Stimulated activated CD4-positive, alpha-beta T cell treated with anti-CD3 and anti-CD28 coated beads, Interleukin-12 subunit alpha, Interleukin-12 subunit beta, amount 100 ng/mL, for 4 hours (primary cell): ENCODE data around the gene REL.
"Not testable (repeated sequence)": the region's sequence is repeated elsewhere in the genome, so short reads cannot be mapped to it uniquely, and the experiment has no call there.

Source experiments
- DNase-seq: peaks from one replicate; pipeline ENCODE4 v3.0.0-alpha.2; 2020

The REL gene

DNA sequence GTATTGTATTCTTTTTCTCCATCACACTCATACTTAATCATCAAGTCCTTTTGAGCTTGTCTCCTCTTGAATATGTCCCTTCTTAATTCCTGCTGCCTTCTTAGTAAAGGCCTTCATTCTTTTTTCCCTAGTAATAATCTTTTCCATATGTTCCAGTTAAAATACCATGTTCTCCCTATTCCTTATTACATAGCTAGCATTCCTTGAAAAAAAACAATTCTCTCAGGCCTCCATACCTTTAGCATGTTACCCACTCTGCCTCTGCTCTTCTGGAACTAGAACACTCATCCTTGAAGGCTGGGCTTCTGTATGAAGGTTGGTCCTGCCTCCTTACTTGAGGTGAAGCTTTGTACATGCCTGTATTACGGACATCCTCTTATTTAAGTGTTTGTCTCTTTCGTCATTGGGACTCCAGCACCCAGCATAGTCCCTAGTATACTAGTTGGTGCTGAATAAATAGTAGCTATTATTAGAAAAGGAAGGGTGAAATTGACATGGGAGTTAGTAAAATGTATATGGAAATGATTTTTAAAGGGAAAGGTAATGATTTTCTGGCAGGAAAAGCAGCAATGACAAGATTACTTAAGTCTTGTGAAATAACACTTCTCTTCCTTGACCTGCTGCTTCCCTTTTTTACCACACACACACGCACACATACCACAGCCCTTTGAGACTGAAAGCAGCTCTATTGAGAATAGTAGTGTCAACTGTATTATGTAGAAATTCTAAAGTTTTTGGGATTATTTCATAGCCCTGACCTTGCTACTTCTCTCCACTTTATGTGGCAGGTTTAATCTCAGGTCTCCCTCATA, 45.6 kb downstream of the REL start:
- DNase-seq, result no peak

- not testable (repeated sequence) for DNase-seq
Observed at GRCh38 chr2:60932061-60932460, 50.7 kb downstream of the REL start.

- DNase-seq, result no peak
Observed at GRCh38 chr2:60932954-60933353, 51.6 kb downstream of the REL start.

DNA sequence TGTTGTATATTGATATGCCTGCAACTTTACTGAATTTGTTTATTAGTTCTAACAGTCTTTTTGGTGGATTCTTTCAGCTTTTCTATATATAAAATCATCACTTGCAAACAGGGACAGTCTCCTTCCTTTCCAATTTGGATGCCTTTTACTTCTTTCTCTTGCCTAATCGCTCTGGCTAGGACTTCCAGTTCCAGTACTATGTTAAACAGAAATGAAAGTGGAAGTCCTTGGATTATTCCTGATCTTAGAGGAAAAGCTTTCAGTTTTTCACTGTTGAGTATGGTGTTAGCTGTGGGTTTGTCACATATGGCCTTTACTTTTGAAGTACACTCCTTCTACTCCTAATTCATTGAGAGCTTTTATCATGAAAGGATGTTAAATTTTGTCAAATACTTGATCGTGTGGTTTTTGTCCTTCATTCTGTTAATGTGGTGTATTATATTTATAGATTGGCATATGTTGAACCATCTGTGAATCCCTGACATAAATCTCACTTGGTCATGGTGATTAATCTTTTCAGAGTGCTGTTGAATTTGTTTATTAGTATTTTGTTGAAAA, 52.9 kb downstream of the REL start:
- DNase-seq, result no peak

DNA sequence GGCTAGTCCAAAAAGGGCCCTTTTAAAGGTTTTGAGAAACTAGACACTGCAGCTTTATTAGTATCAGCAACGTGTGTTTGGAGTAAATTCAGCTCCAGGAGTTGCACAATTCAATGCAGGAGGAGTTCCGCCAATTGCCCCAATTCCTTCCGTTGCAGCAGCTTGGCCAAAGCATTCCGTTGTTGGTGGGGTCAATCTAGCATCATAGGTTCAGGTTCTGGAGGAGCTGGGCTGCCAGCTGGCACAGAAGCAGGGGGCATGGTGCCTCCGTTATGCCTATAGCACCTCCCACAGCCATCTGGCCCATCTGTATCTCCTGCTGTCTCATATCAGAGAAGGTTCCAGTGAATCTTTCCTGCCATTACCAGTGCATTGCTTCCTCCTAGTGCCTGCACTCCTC, 55.4 kb downstream of the REL start:
- DNase-seq, result no peak

GRCh38 chr2:60938301-60938700, 56.9 kb downstream of the REL start:
- no peak for DNase-seq

- DNase-seq, result no peak
Observed at GRCh38 chr2:60939622-60940021, 58.2 kb downstream of the REL start.

DNA sequence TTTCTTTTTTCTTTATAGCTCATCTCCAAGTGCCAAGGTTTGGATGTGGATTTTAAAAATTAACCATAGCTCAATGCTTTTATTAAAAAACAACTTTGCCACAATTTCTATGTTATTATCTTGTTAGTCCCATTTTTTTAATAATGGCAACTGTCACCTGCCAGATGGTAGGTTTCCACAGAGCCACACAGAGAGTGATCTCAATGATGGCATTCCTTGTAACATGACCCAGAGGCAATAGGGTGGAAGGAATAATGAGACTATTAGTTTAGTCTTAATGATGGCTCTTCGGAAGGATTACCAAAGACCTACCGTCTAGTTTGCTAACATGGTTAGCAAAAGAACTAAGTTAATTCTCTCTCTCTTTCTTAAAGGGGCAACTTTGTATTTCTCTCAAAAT, 64.0 kb downstream of the REL start:
- DNase-seq, result no peak

DNA sequence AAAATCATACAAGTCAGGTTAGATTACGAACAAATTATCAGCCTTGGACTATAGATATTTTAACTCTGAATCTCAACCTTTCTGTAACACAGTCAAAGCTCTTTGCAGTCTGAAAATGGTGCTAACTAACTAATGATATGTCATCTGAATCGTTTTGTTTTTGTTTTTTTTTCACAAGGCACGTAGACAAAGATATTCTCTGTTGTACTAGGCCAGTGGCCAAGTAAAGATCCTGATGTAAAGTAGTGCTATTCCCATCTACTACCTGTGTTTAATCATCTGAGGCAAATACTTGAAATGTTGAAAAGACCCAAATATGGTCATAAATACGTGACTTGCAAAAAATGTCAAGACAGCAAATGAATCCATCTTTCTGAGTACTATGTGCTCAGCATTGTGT, 65.7 kb downstream of the REL start:
- DNase-seq, result no peak

DNA sequence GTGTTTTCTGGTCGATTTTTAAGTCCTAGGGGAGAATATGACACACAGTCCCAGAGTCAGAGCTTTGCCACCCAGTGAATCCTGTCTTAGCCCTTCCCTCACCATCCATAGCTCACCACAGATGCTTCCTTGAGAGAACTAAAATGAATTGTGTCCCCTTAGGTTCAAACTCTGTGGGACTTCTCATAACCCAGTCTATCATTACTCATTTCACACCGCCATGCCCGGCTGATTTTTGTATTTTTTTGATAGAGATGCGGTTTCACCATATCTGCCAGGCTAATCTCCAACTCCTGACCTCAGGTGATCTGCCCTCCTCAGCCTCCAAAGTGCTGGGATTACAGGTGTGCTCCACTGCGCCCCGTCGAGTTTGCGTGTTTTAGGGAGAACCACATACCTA, 66.8 kb downstream of the REL start:
- no peak for DNase-seq

DNA sequence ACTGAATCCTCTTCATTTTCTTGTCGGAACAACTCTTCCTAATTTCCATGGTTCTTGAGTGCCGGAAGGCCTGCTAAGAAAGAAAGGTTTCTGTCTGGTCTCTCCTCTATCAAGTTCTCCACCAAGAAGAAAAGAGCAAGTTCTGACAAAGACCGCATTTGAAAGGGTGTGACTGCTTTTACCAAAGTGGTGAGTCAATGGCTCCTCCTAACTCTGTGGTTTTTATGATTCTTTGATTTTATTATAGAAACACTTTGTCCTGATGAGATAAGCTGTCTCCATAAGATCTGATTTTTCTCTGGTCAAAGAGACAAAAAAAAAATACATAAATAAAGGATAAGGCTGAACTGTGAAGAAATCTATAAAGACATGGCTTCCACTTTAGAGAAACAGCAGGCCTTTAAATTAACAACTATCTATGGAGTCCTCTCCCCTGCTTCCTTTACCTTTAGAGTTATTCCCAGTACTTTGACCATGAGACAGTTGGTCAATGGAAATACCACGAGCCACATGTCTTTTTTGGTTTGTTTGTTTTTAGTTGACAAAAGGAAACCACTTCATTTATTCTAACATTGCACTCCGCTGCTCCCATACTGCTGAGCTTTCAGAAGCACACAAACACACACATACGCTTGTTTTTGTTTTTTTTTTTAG, 67.7 kb downstream of the REL start:
- DNase-seq, result no peak

- DNase-seq, result no peak
Observed at GRCh38 chr2:60954139-60954538, 72.8 kb downstream of the REL start.

DNA sequence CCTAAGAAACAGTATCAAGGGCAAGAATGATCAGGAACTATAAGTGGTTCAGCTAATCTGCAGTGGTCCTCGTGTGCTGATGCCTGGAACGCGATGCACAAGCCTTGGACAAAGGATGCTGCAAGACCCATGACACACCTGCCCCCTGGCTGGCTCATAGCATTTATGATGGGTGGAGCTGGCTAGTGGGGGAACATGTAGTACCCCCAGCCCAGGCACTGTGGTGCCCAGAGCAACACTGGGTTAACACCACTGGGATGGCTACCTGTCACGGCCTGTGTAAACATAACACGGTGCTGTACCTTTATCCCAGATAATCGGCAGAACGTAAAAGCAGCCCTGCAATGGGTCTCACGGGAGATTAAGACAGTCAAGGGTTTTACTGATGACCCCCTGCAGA, 75.8 kb downstream of the REL start:
- DNase-seq, result no peak

- DNase-seq, result no peak
Observed at GRCh38 chr2:60957643-60958042, 76.3 kb downstream of the REL start.

DNA sequence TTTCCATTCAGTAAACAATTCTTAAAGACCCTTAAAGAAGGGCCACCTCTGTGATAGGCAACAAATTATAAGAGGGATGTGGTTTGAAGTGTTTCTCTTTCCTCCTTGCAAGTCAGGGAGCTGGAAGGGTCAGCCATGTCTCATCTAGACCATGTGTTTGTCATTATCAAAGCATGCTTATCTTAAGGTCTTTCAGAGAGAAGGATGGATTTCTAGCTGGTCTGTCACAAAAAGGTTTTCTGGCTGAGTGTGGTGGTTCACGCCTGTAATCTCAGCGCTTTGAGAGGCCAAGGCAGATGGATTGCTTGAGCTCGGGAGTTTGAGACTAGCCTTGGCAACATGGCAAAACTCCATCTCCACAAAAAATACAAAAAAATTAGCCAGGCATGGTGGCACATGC, 77.0 kb downstream of the REL start:
- no peak for DNase-seq

DNA sequence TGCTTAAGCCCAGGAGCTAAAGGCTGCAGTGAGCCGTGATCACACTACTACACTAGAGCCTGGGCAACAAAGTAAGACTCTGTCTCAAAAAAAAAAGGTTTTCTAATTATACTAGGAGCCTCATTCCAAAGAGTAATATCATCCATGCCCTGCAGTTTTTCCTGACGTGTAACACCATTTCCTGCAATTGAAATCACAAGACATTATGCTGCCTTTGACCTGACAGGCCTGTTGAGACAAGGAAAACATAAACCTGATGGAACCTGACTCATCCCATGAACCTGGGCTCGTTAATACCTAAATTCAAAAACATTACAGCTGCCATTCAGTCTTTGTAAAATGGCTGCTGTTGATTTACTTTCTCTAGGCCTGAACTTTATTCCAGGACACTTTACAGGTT, 77.4 kb downstream of the REL start:
- no peak for DNase-seq

GRCh38 chr2:60959501-60959900, 78.1 kb downstream of the REL start:
- no peak for DNase-seq

- no peak for DNase-seq
Observed at GRCh38 chr2:60960706-60961105, 79.3 kb downstream of the REL start.

- DNase-seq, result no peak
Observed at GRCh38 chr2:60961457-60961856, 80.1 kb downstream of the REL start.

GRCh38 chr2:60962528-60962927, 81.2 kb downstream of the REL start:
- no peak for DNase-seq

GRCh38 chr2:60963190-60963589, 81.8 kb downstream of the REL start:
- DNase-seq, result no peak

- DNase-seq, result no peak
Observed at GRCh38 chr2:60964651-60965498, 83.5 kb downstream of the REL start.

- DNase-seq, result no peak
Observed at GRCh38 chr2:60965499-60965785, 84.1 kb downstream of the REL start.
